H9 (cell line): ENCODE results near the gene SORCS2. TPM values are rescaled to one million over a fixed set of nuclear protein-coding genes. Genes with fewer than 3 reads are reported as not detected.

Experiments
- DNase-seq: peaks from one replicate; pipeline ENCODE4 v3.0.0-alpha.2; 2017
- H2AFZ ChIP-seq: one replicate; pipeline ENCODE4 v1.6.1; 2013; ENCODE audit warnings: mild to moderate bottlenecking, low read length, control low read depth, moderate library complexity
- H2AK5ac ChIP-seq: 2 replicates; pipeline ENCODE4 v1.6.1; 2013; ENCODE audit warnings: low read length, control low read depth, mixed read lengths; ENCODE audit not compliant: insufficient read length
- H2BK120ac ChIP-seq: one replicate; pipeline ENCODE4 v1.6.1; 2013; ENCODE audit warnings: low read depth, mild to moderate bottlenecking, low read length, control low read depth, inconsistent platforms; ENCODE audit not compliant: poor library complexity, severe bottlenecking
- H2BK12ac ChIP-seq: 2 replicates; pipeline ENCODE4 v1.6.1; 2013; ENCODE audit warnings: low read length, control low read depth, mixed read lengths, low read depth; ENCODE audit not compliant: insufficient read length
- H2BK15ac ChIP-seq: 2 replicates; pipeline ENCODE4 v1.6.1; 2013; ENCODE audit warnings: low read depth, low read length, control low read depth
- H2BK20ac ChIP-seq: one replicate; pipeline ENCODE4 v1.6.1; 2013; ENCODE audit warnings: low read depth, mild to moderate bottlenecking, low read length, control low read depth, inconsistent platforms; ENCODE audit not compliant: poor library complexity, severe bottlenecking
- H2BK5ac ChIP-seq: 2 replicates; pipeline ENCODE4 v1.6.1; 2013; ENCODE audit warnings: low read length, control low read depth, mixed read lengths; ENCODE audit not compliant: insufficient read length
- H3K14ac ChIP-seq: 2 replicates; pipeline ENCODE4 v1.6.1; 2013; ENCODE audit warnings: low read length, control low read depth; ENCODE audit not compliant: insufficient read depth
- H3K18ac ChIP-seq: 2 replicates; pipeline ENCODE4 v1.6.1; 2013; ENCODE audit warnings: low read depth, mild to moderate bottlenecking, mixed read lengths, low read length, control low read depth; ENCODE audit not compliant: insufficient read length
- H3K23ac ChIP-seq: 2 replicates; pipeline ENCODE4 v1.6.1; 2013; ENCODE audit warnings: low read length, control low read depth, mixed read lengths, low read depth; ENCODE audit not compliant: insufficient read length
- H3K23me2 ChIP-seq: 2 replicates; pipeline ENCODE4 v1.6.1; 2013; ENCODE audit warnings: low read depth, mild to moderate bottlenecking, mixed read lengths, low read length, control low read depth; ENCODE audit not compliant: insufficient read length, poor library complexity, severe bottlenecking
- H3K27ac ChIP-seq: 2 replicates; pipeline ENCODE4 v1.5.1; 2013; ENCODE audit warnings: low read length, control low read depth, mixed read lengths, low read depth; ENCODE audit not compliant: insufficient read length
- H3K27me3 ChIP-seq: 2 replicates; pipeline ENCODE4 v1.6.1; 2013; ENCODE audit warnings: low read length, control low read depth, inconsistent platforms; ENCODE audit not compliant: insufficient read depth
- H3K4ac ChIP-seq: 2 replicates; pipeline ENCODE4 v1.6.1; 2013; ENCODE audit warnings: low read depth, mild to moderate bottlenecking, control low read depth, inconsistent platforms, low read length, moderate library complexity
- H3K4me1 ChIP-seq: 2 replicates; pipeline ENCODE4 v1.6.1; 2013; ENCODE audit warnings: low read length, control low read depth, inconsistent platforms; ENCODE audit not compliant: insufficient read depth
- H3K4me2 ChIP-seq: 2 replicates; pipeline ENCODE4 v1.6.1; 2013; ENCODE audit warnings: low read length, control low read depth, mixed read lengths; ENCODE audit not compliant: insufficient read length, insufficient read depth
- H3K56ac ChIP-seq: 2 replicates; pipeline ENCODE4 v1.6.1; 2013; ENCODE audit warnings: low read depth, mild to moderate bottlenecking, mixed read lengths, low read length, control low read depth; ENCODE audit not compliant: insufficient read length
- H3K79me1 ChIP-seq: 2 replicates; pipeline ENCODE4 v1.6.1; 2013; ENCODE audit warnings: low read depth, mild to moderate bottlenecking, moderate library complexity, low read length, control low read depth, inconsistent platforms; ENCODE audit not compliant: insufficient read depth, poor library complexity, severe bottlenecking
- H3K79me2 ChIP-seq: 2 replicates; pipeline ENCODE4 v1.6.1; 2013; ENCODE audit warnings: low read length, control low read depth, inconsistent platforms; ENCODE audit not compliant: insufficient read depth
- H3K9ac ChIP-seq: 2 replicates; pipeline ENCODE4 v1.6.1; 2013; ENCODE audit warnings: low read length, control low read depth, mixed read lengths; ENCODE audit not compliant: insufficient read length; ENCODE audit errors: extremely low read depth
- H3K9me3 ChIP-seq: one replicate; pipeline ENCODE4 v1.6.1; 2013; ENCODE audit warnings: low read depth, low read length, inconsistent platforms; ENCODE audit not compliant: control insufficient read depth
- H3T11ph ChIP-seq: one replicate; pipeline ENCODE4 v1.6.1; 2013; ENCODE audit warnings: mild to moderate bottlenecking, low read length, control low read depth, inconsistent platforms
- H4K20me1 ChIP-seq: one replicate; pipeline ENCODE4 v1.6.1; 2013; ENCODE audit not compliant: control insufficient read depth, insufficient read length, insufficient read depth
- H4K5ac ChIP-seq: 2 replicates; pipeline ENCODE4 v1.6.1; 2013; ENCODE audit warnings: low read depth, mild to moderate bottlenecking, mixed read lengths, low read length, control low read depth; ENCODE audit not compliant: insufficient read length
- H4K8ac ChIP-seq: replicated peaks from 2 replicates; pipeline ENCODE4 v1.6.1; 2013; ENCODE audit warnings: low read length, control low read depth, mixed read lengths, low read depth; ENCODE audit not compliant: insufficient read length
- H4K91ac ChIP-seq: 2 replicates; pipeline ENCODE4 v1.6.1; 2013; ENCODE audit warnings: low read depth, mild to moderate bottlenecking, moderate library complexity, mixed read lengths, low read length, control low read depth; ENCODE audit not compliant: insufficient read length
- H3K27ac Mint-ChIP-seq, 3 experiments: 2 replicates in 2 of 3; 3 replicates in 1 of 3; pipeline ENCODE4 v1.8.0; 2020 to 2021; ENCODE audit warnings: mixed read lengths in 3 of 3, mild to moderate bottlenecking in 1 of 3, moderate library complexity in 1 of 3
- H3K27me3 Mint-ChIP-seq: 2 replicates; pipeline ENCODE4 v1.8.0; 2021; ENCODE audit warnings: low read depth, mild to moderate bottlenecking, moderate library complexity, mixed read lengths
- H3K36me3 Mint-ChIP-seq, 3 experiments: 2 replicates in 2 of 3; 3 replicates in 1 of 3; pipeline ENCODE4 v1.8.0; 2020 to 2021; ENCODE audit warnings: low read depth in 3 of 3, mixed read lengths in 3 of 3; ENCODE audit not compliant: insufficient read depth in 1 of 3
- H3K4me1 Mint-ChIP-seq, 2 experiments: 2 replicates each; pipeline ENCODE4 v1.8.0; 2020; ENCODE audit warnings: mixed read lengths in 2 of 2
- H3K4me3 Mint-ChIP-seq, 2 experiments: 2 replicates in 1 of 2; 3 replicates in 1 of 2; pipeline ENCODE4 v1.8.0; 2020 to 2021; ENCODE audit warnings: mild to moderate bottlenecking in 2 of 2, mixed read lengths in 2 of 2, moderate library complexity in 1 of 2
- H3K9me3 Mint-ChIP-seq, 2 experiments: 2 replicates in 1 of 2; 3 replicates in 1 of 2; pipeline ENCODE4 v1.8.0; 2020; ENCODE audit warnings: mild to moderate bottlenecking in 2 of 2, mixed read lengths in 2 of 2, moderate library complexity in 1 of 2
- WGBS: extraction: QIAGEN DNeasy Blood & Tissue Kit; methylation state at CpG from one replicate; pipeline ENCODE4 v1.1.7; 2013; ENCODE audit warnings: missing lambda C conversion rate, low lambda C conversion rate, mixed read lengths; ENCODE audit not compliant: insufficient read length; ENCODE audit errors: extremely low coverage; 5-methylcytosine and 5-hydroxymethylcytosine counted together
- total RNA-seq: library from RNA; stranded (reverse); gene quantifications from 2 replicates; pipeline ENCODE4 v1.2.1, GENCODE V29; 2021
- TF ChIP-seq, protein P1 (sequence below): fragments of 200-600 bp; sonication (generic); conservative IDR thresholded peaks from 3 replicates; pipeline ENCODE4 v1.8.0; 2021; ENCODE audit warnings: antibody characterized with exemption, mild to moderate bottlenecking

The SORCS2 gene
- total RNA-seq, 1 experiment from 2014 or later: 0.57 TPM

GRCh38 chr4:7396186-7396910 lies 204.0 kb downstream of the SORCS2 start:
- Histone ChIP-seq H3K14ac (no peak overlapping the region), H3K56ac (no peak overlapping the region), H4K5ac (no peak overlapping the region), H2BK120ac (no peak overlapping the region), H3K18ac (no peak overlapping the region), H2AFZ (no peak overlapping the region), H3K4ac (no peak overlapping the region), H2AK5ac (no peak overlapping the region), H3K79me1 (no peaks in the 10 kb centered on the region), H2BK5ac (no peak overlapping the region), H3K9me3 (no peaks in the 10 kb centered on the region), H3K27ac (no peak overlapping the region), H3K23me2 (no peaks in the 10 kb centered on the region), H3K9ac (no peak overlapping the region), H3K79me2 (no peaks in the 10 kb centered on the region), H4K20me1 (no peaks in the 10 kb centered on the region), H2BK20ac (no peak overlapping the region), H3K27me3 (no peaks in the 10 kb centered on the region; the same call in 1 of the 2 replicates), H4K91ac (no peak overlapping the region), H4K8ac (no peak overlapping the region), H2BK15ac (no peak overlapping the region), H3K4me1 (no peaks in the 10 kb centered on the region), H3T11ph (no peak overlapping the region), H3K4me2 (no peak overlapping the region), H2BK12ac (no peak overlapping the region), H3K23ac (no peak overlapping the region)
- TF ChIP-seq, protein P1, sequence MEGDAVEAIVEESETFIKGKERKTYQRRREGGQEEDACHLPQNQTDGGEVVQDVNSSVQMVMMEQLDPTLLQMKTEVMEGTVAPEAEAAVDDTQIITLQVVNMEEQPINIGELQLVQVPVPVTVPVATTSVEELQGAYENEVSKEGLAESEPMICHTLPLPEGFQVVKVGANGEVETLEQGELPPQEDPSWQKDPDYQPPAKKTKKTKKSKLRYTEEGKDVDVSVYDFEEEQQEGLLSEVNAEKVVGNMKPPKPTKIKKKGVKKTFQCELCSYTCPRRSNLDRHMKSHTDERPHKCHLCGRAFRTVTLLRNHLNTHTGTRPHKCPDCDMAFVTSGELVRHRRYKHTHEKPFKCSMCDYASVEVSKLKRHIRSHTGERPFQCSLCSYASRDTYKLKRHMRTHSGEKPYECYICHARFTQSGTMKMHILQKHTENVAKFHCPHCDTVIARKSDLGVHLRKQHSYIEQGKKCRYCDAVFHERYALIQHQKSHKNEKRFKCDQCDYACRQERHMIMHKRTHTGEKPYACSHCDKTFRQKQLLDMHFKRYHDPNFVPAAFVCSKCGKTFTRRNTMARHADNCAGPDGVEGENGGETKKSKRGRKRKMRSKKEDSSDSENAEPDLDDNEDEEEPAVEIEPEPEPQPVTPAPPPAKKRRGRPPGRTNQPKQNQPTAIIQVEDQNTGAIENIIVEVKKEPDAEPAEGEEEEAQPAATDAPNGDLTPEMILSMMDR: no peak
- H3K27ac Mint-ChIP-seq: no peak overlapping the region
- no peak overlapping the region for H3K4me3 Mint-ChIP-seq
- no peaks in the 10 kb centered on the region for H3K36me3 Mint-ChIP-seq
- H3K27me3 Mint-ChIP-seq: peaks cover 26% of the 10 kb centered on the region
- peaks cover 2 to 9% of the 10 kb centered on the region in 2 experiments; a peak in 3 of 4 replicates for H3K4me1 Mint-ChIP-seq
- no CpG with 5 or more reads among the region's 14 CpGs for WGBS
- peak; percentile 12 for DNase-seq
- H3K9me3 Mint-ChIP-seq: no peaks in the 10 kb centered on the region; a peak in 2 of 5 replicates
